ENCODE results near the gene PRELID3B. TPM values are rescaled to one million over a fixed set of nuclear protein-coding genes. Genes with fewer than 3 reads are reported as not detected.
A peak's percentile ranks its signal among the peaks of the same experiment; 100 is the strongest.

The PRELID3B gene
- total RNA-seq, 1 experiment from 2014 or later: 137 TPM

DNA sequence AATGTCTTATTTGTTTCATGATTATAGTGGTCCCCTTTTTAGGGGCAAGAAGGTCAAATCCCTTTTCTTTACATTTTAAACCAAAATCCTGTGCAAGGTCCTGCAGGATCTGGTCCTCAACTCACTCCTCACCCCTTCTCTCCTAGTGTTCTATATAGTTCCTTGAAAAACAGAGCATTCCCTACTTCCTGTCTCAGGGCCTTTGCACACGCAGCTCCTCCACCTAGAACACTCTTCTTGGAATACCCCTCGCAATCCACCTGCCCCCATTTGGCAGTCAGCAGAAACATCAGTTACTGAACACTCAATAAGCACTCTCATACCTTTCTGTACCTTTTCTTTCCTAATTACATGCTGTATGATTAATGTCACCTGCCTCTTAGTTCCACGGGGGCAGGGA is 7.2 kb downstream of the PRELID3B start:
- Histone ChIP-seq H3K27ac (peak overlapping the region; percentile 19; the same call in 1 of the 2 replicates), H3K27me3 (ENCODE audit: insufficient read depth, low read depth) (no peaks in the 10 kb centered on the region), H3K36me3 (ENCODE audit: low read depth) (peaks cover 55% of the 10 kb centered on the region), H3K79me2 (ENCODE audit: low read depth) (peaks cover 72% of the 10 kb centered on the region), H3K4me3 (no peak overlapping the region), H3K4me2 (no peak overlapping the region), H2AFZ (no peak overlapping the region), H3K9me2 (ENCODE audit: insufficient read depth) (no peaks in the 10 kb centered on the region), H3F3A (ENCODE audit: insufficient read depth, low read depth) (peaks cover 61% of the 10 kb centered on the region), H3K4me1 (replicated peaks; ENCODE audit: insufficient read depth) (peaks cover 48% of the 10 kb centered on the region), H3K9me3 (ENCODE audit: insufficient read depth, low read depth) (no peaks in the 10 kb centered on the region), H4K20me1 (ENCODE audit: insufficient read depth) (peaks cover 47% of the 10 kb centered on the region)
- TF ChIP-seq EZH2 (IDR thresholded peaks at IDR 0.05; ENCODE audit: low read depth): no peak
- TF ChIP-seq, protein P1, sequence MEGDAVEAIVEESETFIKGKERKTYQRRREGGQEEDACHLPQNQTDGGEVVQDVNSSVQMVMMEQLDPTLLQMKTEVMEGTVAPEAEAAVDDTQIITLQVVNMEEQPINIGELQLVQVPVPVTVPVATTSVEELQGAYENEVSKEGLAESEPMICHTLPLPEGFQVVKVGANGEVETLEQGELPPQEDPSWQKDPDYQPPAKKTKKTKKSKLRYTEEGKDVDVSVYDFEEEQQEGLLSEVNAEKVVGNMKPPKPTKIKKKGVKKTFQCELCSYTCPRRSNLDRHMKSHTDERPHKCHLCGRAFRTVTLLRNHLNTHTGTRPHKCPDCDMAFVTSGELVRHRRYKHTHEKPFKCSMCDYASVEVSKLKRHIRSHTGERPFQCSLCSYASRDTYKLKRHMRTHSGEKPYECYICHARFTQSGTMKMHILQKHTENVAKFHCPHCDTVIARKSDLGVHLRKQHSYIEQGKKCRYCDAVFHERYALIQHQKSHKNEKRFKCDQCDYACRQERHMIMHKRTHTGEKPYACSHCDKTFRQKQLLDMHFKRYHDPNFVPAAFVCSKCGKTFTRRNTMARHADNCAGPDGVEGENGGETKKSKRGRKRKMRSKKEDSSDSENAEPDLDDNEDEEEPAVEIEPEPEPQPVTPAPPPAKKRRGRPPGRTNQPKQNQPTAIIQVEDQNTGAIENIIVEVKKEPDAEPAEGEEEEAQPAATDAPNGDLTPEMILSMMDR (conservative IDR thresholded peaks at IDR 0.05): no peak
- ChIA-PET POLR2A (ENCODE audit: unreplicated experiment) (no interaction called here), CTCF (no interaction called here)
- no TSS peak for BruUV-seq (replicated peaks)
- no peak for DNase-seq
- intact Hi-C loops (cut with micrococcal nuclease; ENCODE audit: unreplicated experiment): no loop called here

DNA sequence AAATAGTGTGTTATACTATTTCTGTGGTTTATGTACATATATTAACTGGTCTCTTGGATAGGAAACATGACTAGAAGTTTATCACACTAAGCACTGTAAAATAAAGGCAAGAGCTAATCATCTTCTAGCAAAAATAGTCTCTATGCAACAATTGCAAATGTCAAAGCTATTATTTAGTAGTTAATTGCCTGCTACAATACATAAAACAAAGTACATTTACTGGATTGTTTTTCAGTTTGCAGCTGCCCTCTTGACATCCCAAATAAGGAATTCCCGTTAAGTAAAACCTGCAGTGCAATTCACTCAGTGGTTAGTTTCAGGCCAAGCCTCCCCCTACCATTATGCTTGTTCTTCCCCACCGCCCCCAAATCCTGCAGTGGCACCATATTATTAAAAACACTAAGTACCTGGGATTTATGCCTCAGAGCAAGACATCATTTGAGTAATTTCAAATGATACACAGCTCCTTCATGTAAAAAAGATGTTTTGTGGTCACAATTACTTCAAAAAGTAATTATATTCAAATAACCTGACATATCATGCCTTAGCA is 8.9 kb downstream of the PRELID3B start:
- H4K20me1 ChIP-seq (ENCODE audit: insufficient read depth): peaks cover 40% of the 10 kb centered on the region
- DNase-seq: no peak
- H3K4me3 ChIP-seq: peak overlapping the region; percentile 80; the same call in 1 of the 2 replicates
- H3K9me2 ChIP-seq (ENCODE audit: insufficient read depth): no peaks in the 10 kb centered on the region
- ChIA-PET CTCF (interaction anchor here (0.6 kb wide), 1 partner anchor 178 kb away, joined by 5 read pairs; no protein-coding TSS in a partner anchor), POLR2A (ENCODE audit: unreplicated experiment) (no interaction called here)
- H3K79me2 ChIP-seq (ENCODE audit: low read depth): peaks cover 72% of the 10 kb centered on the region
- peaks cover 48% of the 10 kb centered on the region for H3K4me1 ChIP-seq (replicated peaks; ENCODE audit: insufficient read depth)
- TF ChIP-seq, protein P1 (conservative IDR thresholded peaks at IDR 0.05): no peak
- no peak for TF ChIP-seq EZH2 (IDR thresholded peaks at IDR 0.05; ENCODE audit: low read depth)
- no peaks in the 10 kb centered on the region for H3K9me3 ChIP-seq (ENCODE audit: insufficient read depth, low read depth)
- H3K27ac ChIP-seq: peak overlapping the region; percentile 64
- intact Hi-C loops (cut with micrococcal nuclease; ENCODE audit: unreplicated experiment): loop anchor here (5.0 kb wide), 1 partner anchor 51 kb away; the partner anchor contains the start of gene NELFCD
- no peaks in the 10 kb centered on the region for H3K27me3 ChIP-seq (ENCODE audit: insufficient read depth, low read depth)
- peaks cover 65% of the 10 kb centered on the region for H3F3A ChIP-seq (ENCODE audit: insufficient read depth, low read depth)
- H3K36me3 ChIP-seq (ENCODE audit: low read depth): peaks cover 56% of the 10 kb centered on the region
- H3K4me2 ChIP-seq: peak overlapping the region; percentile 79
- H2AFZ ChIP-seq: no peak overlapping the region
- BruUV-seq (replicated peaks): no TSS peak

DNA sequence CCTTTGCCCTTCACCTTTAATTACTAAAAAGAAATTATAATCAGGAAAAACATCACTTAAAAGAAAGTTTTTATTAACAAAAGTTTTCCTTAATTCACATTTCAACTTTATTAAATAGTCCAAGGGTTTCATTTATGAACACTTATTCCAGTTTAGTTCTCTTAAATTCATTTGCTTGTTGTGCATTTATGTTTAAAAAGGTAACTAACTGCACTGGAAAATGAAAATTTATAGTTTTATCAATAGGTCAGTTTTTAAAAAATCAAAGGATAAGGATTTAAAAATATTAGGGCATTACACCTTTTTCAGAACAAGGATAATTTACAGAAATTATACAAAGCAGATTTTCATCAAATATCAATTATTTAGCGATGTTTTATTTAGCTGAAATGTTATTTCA is 9.5 kb downstream of the PRELID3B start:
- peaks cover 59% of the 10 kb centered on the region for H3F3A ChIP-seq (ENCODE audit: insufficient read depth, low read depth)
- ChIA-PET CTCF (interaction anchor here (0.6 kb wide), 1 partner anchor 177 kb away, joined by 5 read pairs; no protein-coding TSS in a partner anchor), POLR2A (ENCODE audit: unreplicated experiment) (no interaction called here)
- peak overlapping the region; percentile 64 for H3K27ac ChIP-seq
- H4K20me1 ChIP-seq (ENCODE audit: insufficient read depth): peaks cover 37% of the 10 kb centered on the region
- H3K4me3 ChIP-seq: peak overlapping the region; percentile 80
- H2AFZ ChIP-seq: no peak overlapping the region
- H3K79me2 ChIP-seq (ENCODE audit: low read depth): peaks cover 72% of the 10 kb centered on the region
- BruUV-seq (replicated peaks): no TSS peak
- H3K36me3 ChIP-seq (ENCODE audit: low read depth): peaks cover 56% of the 10 kb centered on the region
- no peaks in the 10 kb centered on the region for H3K9me3 ChIP-seq (ENCODE audit: insufficient read depth, low read depth)
- H3K9me2 ChIP-seq (ENCODE audit: insufficient read depth): no peaks in the 10 kb centered on the region
- peak in 1 of 2 experiments; percentile 10 for DNase-seq
- peak overlapping the region; percentile 79 for H3K4me2 ChIP-seq
- TF ChIP-seq, protein P1 (conservative IDR thresholded peaks at IDR 0.05): no peak
- TF ChIP-seq EZH2 (IDR thresholded peaks at IDR 0.05; ENCODE audit: low read depth): no peak
- H3K27me3 ChIP-seq (ENCODE audit: insufficient read depth, low read depth): no peaks in the 10 kb centered on the region
- intact Hi-C loops (cut with micrococcal nuclease; ENCODE audit: unreplicated experiment): loop anchor here (5.0 kb wide), 1 partner anchor 51 kb away; the partner anchor contains the start of gene NELFCD
- H3K4me1 ChIP-seq (replicated peaks; ENCODE audit: insufficient read depth): peaks cover 50% of the 10 kb centered on the region

Measured in PC-9 (cell line).